OCI-LY1 (cell line): ENCODE measurements around the gene SUFU.

Source experiments
- H2AFZ ChIP-seq: fragments of 200-600 bp; sonication (generic), shearing (Covaris generic); 2 replicates; pipeline ENCODE4 v1.6.0; 2014; ENCODE audit warnings: antibody characterized with exemption, mild to moderate bottlenecking, low read length
- H3F3A ChIP-seq: fragments of 200-600 bp; sonication (generic), shearing (Covaris generic); 2 replicates; pipeline ENCODE4 v1.6.0; 2014; ENCODE audit warnings: mild to moderate bottlenecking, antibody characterized with exemption, low read length, moderate library complexity; ENCODE audit not compliant: insufficient read depth
- H3K27ac ChIP-seq: fragments of 200-600 bp; sonication (generic); 2 replicates; pipeline ENCODE4 v1.5.1; 2014; ENCODE audit warnings: low read length, mixed run types, mild to moderate bottlenecking, low read depth; ENCODE audit not compliant: poor library complexity, severe bottlenecking
- H3K27me3 ChIP-seq: fragments of 200-600 bp; sonication (generic); 2 replicates; pipeline ENCODE4 v1.6.0; 2014; ENCODE audit warnings: antibody characterized with exemption, mild to moderate bottlenecking, low read length, moderate library complexity; ENCODE audit not compliant: insufficient read depth
- H3K36me3 ChIP-seq: fragments of 200-600 bp; sonication (generic); 2 replicates; pipeline ENCODE4 v1.6.1; 2014; ENCODE audit warnings: mild to moderate bottlenecking, antibody characterized with exemption, low read length, moderate library complexity, mixed read lengths; ENCODE audit not compliant: insufficient read depth
- H3K4me1 ChIP-seq: fragments of 200-600 bp; sonication (generic); 2 replicates; pipeline ENCODE4 v1.5.1; 2014; ENCODE audit warnings: mild to moderate bottlenecking, low read length, moderate library complexity; ENCODE audit not compliant: insufficient read depth, severe bottlenecking
- H3K4me2 ChIP-seq: fragments of 200-600 bp; sonication (generic), shearing (Covaris generic); 2 replicates; pipeline ENCODE4 v1.6.1; 2014; ENCODE audit warnings: low read length
- H3K4me3 ChIP-seq: fragments of 200-600 bp; sonication (generic); 2 replicates; pipeline ENCODE4 v1.5.1; 2014; ENCODE audit warnings: low read length, low read depth, mild to moderate bottlenecking, mixed read lengths; ENCODE audit not compliant: poor library complexity, severe bottlenecking
- H3K79me2 ChIP-seq: fragments of 200-600 bp; shearing (Covaris generic); 2 replicates; pipeline ENCODE4 v1.6.1; 2016; ENCODE audit warnings: mixed run types, low read length, mixed read lengths; ENCODE audit not compliant: insufficient read depth
- H3K9ac ChIP-seq: fragments of 200-600 bp; sonication (generic), shearing (Covaris generic); 2 replicates; pipeline ENCODE4 v1.6.1; 2014; ENCODE audit warnings: mild to moderate bottlenecking, low read length, mixed read lengths
- H3K9me2 ChIP-seq: fragments of 200-600 bp; sonication (generic), shearing (Covaris generic); 2 replicates; pipeline ENCODE4 v1.6.1; 2014; ENCODE audit warnings: low read depth, mild to moderate bottlenecking, low read length, mixed read lengths
- H3K9me3 ChIP-seq: fragments of 200-600 bp; shearing (Covaris generic); 2 replicates; pipeline ENCODE4 v1.6.1; 2014; ENCODE audit warnings: low read length, mixed read lengths
- H4K20me1 ChIP-seq: fragments of 200-600 bp; sonication (generic), shearing (Covaris generic); 2 replicates; pipeline ENCODE4 v1.6.0; 2016; ENCODE audit warnings: mild to moderate bottlenecking, low read length; ENCODE audit not compliant: insufficient read depth
- CTCF ChIP-seq: fragments of 200-600 bp; sonication (generic), shearing (Covaris generic); IDR thresholded peaks from 2 replicates; pipeline ENCODE4 v1.5.1; 2017; ENCODE audit warnings: mild to moderate bottlenecking, antibody characterized with exemption, low read length, moderate library complexity, mixed read lengths
- EZH2 ChIP-seq: fragments of 200-600 bp; sonication (generic), shearing (Covaris generic); IDR thresholded peaks from 2 replicates; pipeline ENCODE4 v1.8.0; 2017; ENCODE audit warnings: borderline replicate concordance, mixed run types, mild to moderate bottlenecking, antibody characterized with exemption, low read length, moderate library complexity, mixed read lengths

Gene SUFU

GRCh38 chr10:102617041-102617440 lies 113.3 kb downstream of the SUFU start:
- H3K4me3 ChIP-seq: no peak overlapping the region
- no peak overlapping the region for H2AFZ ChIP-seq
- no peak overlapping the region for H3K27ac ChIP-seq
- H3K4me1 ChIP-seq: no peaks in the 10 kb centered on the region
- no peak overlapping the region for H3K4me2 ChIP-seq
- H3K79me2 ChIP-seq: no peaks in the 10 kb centered on the region
- H3K27me3 ChIP-seq: no peaks in the 10 kb centered on the region
- no peak overlapping the region for H3K9ac ChIP-seq
- TF ChIP-seq CTCF (no peak), EZH2 (no peak)
- H4K20me1 ChIP-seq: no peaks in the 10 kb centered on the region
- H3K36me3 ChIP-seq: no peaks in the 10 kb centered on the region
- no peaks in the 10 kb centered on the region for H3K9me3 ChIP-seq
- no peaks in the 10 kb centered on the region for H3K9me2 ChIP-seq
- no peaks in the 10 kb centered on the region for H3F3A ChIP-seq

DNA sequence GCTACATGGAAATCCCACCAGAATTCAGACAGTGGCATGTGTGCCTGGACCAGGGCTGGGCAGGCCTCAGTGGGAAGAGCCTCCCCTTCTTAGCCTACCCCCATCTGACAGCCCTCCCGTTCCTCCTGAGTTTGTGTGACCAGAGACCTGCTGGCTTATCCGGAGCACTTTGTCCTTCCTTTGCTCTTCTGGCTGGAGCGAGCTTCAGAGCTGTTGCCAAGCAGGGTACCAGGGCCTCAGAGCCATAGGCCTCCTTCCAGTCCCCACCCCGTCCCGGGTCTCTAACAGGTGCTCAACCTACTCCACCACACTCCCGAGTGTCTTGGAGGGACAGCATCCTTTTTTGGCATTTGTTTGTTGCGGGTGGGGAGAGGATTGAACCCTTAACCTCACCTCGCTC lies 114.0 kb downstream of the SUFU start:
- Histone ChIP-seq H3F3A (no peaks in the 10 kb centered on the region), H4K20me1 (no peaks in the 10 kb centered on the region), H3K4me1 (no peaks in the 10 kb centered on the region), H3K36me3 (no peaks in the 10 kb centered on the region), H3K4me2 (no peak overlapping the region), H3K27me3 (no peaks in the 10 kb centered on the region), H2AFZ (no peak overlapping the region), H3K79me2 (no peaks in the 10 kb centered on the region), H3K4me3 (no peak overlapping the region), H3K9me3 (no peaks in the 10 kb centered on the region), H3K9me2 (no peaks in the 10 kb centered on the region), H3K27ac (no peak overlapping the region), H3K9ac (no peak overlapping the region)
- TF ChIP-seq EZH2: no peak
- no peak for TF ChIP-seq CTCF

GRCh38 chr10:102619281-102619981 lies 115.7 kb downstream of the SUFU start:
- Histone ChIP-seq H3K4me2 (no peak overlapping the region), H3K27ac (no peak overlapping the region), H2AFZ (no peak overlapping the region), H3K4me3 (no peak overlapping the region), H3K9ac (no peak overlapping the region), H4K20me1 (no peaks in the 10 kb centered on the region), H3K9me3 (no peaks in the 10 kb centered on the region), H3K9me2 (no peaks in the 10 kb centered on the region), H3F3A (no peaks in the 10 kb centered on the region), H3K4me1 (no peaks in the 10 kb centered on the region), H3K36me3 (no peaks in the 10 kb centered on the region), H3K27me3 (no peaks in the 10 kb centered on the region), H3K79me2 (no peaks in the 10 kb centered on the region)
- no peak for TF ChIP-seq EZH2
- no peak for TF ChIP-seq CTCF
